ENCODE data around the gene GPRIN3.
"Not testable (repeated sequence)": the region's sequence is repeated elsewhere in the genome, so short reads cannot be mapped to it uniquely, and the experiment has no call there.

The GPRIN3 gene

DNA sequence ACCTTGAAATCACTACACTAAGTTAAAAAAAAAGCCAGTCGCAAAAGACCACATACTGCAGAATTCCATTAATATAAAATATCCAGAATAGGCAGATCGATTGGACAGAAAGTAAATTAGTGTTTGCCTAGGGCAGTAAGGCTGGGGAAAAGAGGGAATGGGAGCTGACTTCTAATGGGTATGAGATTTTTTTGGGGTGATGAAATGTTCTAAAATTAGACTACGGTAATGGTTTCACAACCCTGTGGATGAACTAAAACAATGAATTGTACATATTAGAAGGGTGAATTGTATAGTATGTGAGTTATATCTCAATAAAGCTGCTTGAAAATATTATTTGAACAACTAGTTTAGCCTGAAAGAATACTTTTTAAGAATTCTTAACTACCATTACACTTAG lies 6.7 kb upstream of the GPRIN3 start:
- FAIRE-seq, result no peak
- DNase-seq (ENCODE audit: insufficient read length, low spot score), result no peak

DNA sequence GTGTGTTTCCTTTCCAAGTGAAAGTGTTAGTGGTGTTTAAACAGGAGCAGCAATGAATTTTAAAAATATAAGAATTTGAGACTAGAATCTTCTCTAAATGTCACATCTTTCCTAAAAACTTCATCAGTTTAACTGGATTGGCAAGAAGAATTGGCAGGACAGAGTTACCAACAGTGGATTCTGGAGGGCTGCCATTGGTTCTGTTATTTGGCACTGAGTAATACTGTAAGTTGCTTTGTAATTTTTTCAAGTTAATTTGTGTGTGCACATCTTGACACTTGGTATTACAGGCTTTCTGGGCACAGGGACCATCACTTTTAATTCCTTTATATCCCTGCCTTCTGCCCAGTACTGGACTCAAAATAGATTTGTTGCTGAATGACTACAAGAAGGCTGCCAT lies 4.5 kb upstream of the GPRIN3 start:
- no peak for FAIRE-seq
- no peak for DNase-seq (ENCODE audit: insufficient read length, low spot score)

DNA sequence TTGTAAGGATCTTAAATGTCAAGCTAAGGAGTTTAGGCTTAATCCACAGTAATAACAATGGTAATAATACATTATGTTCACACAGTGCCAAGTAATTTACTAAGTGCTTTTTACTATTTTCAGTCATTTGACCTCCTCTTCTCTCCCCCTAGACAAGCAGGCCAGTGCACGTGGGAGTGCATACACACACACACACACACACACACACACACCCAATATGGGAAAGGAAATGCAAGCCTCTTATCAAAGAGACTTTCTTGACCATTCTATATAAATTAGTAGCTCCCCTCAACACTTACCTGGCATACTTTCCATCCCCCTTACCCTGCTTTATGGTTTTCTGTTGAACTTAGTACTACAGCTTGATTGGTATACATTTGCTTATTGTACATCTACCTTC lies 3.8 kb upstream of the GPRIN3 start:
- DNase-seq (ENCODE audit: insufficient read length, low spot score), result no peak
- no peak for FAIRE-seq

DNA sequence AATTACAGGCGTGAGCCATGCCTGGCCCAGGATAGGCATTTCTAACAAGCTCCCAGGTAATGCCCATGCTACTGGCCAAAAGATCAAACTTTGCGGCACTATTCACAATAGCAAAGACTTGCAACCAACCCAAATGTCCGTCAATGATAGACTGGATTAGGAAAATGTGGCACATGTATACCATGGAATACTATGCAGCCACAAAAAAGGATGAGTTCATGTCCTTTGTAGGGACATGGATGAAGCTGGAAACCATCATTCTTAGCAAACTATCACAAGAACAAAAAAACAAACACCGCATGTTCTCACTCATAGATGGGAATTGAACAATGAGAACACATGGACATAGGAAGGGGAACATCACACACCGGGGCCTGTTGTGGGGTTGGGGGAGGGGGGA lies 1.6 kb upstream of the GPRIN3 start:
- FAIRE-seq; DNase-seq (ENCODE audit: insufficient read length, low spot score): not testable (repeated sequence)

DNA sequence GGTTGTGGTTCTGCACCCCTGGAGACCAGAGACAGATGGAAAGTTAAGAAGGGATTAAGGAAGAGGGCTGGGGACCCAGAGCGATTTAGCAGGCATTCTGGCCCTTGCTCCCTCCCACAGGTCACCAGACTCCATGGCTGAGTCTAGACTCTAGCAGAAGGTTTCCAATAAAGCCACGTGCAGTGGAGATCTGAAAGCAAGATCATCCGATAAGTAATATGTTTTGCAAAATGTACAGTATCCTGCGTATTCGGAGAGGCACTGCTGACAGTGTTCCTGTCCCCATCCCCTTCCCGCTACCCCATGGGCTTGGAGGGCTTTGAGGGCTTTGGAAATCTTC lies 531 bp upstream of the GPRIN3 start:
- DNase-seq (ENCODE audit: insufficient read length, low spot score), result no peak
- no peak for FAIRE-seq

DNA sequence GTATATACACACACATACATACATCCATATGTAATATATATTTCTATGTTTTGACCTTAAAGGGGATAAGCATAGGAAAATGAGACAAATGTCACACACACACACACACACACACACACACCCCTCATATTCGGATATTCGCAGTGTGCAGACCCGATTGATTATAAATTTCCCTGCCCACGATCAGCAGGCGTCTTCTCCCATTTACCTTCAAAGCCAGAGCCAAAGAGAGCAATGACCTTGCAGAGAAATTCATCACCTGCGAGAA lies 488 bp downstream of the GPRIN3 start:
- DNase-seq (ENCODE audit: insufficient read length, low spot score) (no peak), FAIRE-seq (no peak)

DNA sequence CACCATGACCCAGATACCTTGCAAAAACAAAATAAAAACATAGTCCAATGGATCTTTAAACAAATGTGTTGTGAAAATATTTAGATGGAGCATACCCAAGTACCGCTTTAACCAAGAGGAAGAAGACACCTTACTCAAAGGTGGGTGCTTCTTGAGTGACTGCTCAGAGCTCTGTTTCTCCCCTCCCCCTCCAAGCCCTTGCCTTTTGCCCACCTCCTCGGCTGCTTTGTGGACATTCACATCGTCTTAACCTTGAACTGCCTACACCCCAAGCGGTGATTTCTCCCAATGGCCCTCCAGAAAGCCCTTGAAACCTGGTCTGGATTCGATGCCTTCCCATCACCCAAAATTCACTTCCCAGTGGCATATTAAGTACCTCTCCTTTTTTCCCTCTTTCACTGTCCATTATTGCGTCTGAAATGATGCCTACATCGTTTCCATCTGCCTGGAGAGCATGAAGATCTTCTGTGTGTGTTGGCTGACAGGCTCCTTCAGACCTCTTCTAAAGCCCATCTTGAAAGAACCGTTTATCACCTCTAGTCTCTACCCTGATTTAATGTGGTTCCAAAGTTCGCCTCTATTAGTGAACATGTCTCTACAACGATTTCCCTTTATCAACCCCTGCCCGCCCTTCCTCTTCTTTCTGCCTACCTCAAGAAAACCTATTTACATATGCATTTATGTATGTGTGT lies 968 bp downstream of the GPRIN3 start:
- no peak for FAIRE-seq
- DNase-seq (ENCODE audit: insufficient read length, low spot score), result no peak

DNA sequence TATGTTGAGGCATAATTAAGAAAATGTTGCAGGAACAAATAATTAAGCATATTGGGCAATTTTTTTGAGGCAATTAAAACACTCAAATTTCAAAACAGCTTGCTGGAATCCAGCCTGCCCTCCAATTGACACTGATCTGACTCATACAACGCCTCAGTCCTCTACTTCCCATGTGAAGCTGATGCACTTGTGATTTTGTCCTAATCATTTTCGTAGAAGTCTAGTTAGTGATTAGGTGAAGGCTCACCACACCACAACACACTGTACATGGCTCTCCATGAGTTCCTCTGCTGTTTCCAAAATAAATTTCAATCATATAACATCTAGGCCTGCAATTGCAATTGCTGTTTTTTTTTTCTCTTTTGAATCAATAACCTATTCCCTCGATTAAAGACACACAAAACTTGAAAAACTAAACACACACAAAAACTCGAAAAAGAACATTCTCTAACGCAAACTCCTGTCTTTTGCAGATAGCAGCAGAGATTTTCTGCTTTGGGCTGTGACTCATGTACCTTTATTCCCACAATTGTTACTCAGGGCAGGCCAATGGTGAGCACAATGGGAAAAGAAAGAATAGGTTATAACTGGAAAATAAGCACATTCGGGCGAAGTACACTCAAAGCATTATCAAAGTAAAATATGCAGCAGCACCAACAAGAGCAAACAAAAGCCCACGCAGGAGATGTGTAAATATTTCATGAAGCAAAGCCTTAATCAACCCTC lies 1.7 kb downstream of the GPRIN3 start:
- DNase-seq (ENCODE audit: insufficient read length, low spot score), result no peak
- FAIRE-seq, result no peak

DNA sequence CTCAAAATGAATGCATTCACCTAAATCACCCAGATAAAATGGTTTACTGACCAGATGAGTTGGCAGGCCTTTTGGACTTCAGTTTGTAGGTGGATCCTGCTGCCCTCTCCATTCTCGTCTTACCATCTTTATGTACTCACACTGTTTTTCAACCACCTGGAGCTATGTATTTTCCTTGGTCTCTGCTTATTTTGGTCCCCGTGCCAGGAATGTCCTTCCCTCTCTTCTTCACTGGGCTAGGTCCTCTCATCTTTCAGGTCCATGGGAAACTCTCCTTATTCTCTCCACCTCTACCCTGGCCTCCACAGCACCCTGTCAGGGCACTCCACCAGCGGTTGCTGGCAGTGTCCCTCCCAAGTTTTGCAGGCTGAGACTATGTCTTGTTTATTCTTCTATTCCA lies 2.6 kb downstream of the GPRIN3 start:
- no peak for DNase-seq (ENCODE audit: insufficient read length, low spot score)
- FAIRE-seq, result no peak

DNA sequence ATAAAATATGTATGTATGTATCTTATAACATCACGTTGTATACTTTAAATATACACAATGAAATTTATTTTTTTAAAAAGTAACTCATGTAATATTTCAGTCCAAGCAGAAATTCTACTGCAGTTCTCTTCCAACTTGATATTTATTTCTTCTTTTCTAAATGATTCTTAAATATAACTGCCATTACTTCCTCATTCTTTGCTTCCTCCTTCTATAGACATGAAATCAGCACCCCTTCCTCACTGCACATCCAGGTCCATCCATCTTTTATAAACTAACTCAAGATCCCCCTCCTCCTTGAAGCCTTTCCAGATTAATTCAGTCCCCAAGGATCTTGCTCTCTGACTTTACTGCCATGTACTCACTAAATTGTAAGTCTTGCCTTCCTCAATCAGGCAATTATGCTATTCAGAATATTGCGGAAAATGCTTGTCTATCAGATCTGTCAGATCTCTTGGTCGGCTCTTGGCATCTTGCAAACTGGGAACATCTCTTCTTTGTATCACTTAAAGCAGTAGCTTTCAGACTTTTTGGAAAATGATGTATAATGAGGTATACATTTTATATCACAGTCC lies 3.7 kb downstream of the GPRIN3 start:
- DNase-seq (ENCODE audit: insufficient read length, low spot score) (no peak), FAIRE-seq (no peak)

DNA sequence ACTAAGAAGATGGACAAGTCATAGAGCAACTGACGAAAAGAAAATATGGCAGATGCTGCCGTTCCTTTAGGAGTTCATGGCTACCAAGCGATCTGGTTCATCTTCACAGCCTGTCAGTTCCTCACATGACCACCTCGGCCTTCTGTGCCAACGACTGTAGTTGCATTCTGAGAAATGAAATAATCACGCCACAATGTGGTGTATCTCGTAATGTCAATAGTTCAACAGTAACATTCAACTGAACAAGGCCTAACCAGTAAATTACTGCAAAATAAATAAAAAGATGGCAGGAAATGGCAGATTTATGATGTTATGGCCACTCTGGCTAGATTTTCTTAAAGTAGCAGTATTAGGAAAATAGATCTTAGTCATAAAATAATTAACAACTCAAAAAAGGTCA lies 4.4 kb downstream of the GPRIN3 start:
- no peak for FAIRE-seq

DNA sequence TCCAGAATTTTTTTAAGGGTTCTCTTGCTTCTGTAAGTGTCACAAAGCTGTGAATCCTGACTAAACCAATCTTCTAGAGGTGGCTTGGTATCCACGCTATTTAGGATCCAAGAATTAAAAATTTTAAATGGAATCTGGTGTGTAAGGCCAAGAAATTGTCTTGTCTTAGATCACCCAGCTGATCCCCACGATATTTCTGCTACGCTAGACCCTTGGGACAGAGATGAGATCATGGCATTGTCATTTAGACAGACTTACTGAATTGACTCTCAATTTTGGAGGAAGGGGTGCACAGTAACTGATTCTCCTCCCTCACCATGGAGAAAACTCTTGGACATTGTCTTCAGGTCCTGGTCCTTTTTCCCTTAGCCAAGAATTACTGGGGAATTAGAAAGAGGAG lies 5.7 kb downstream of the GPRIN3 start:
- no peak for FAIRE-seq
- no peak for DNase-seq (ENCODE audit: insufficient read length, low spot score)

More for the DNA sequence above, 4.4 kb downstream of the GPRIN3 start:
- DNase-seq (ENCODE audit: insufficient read length, low spot score), result no peak

DNA sequence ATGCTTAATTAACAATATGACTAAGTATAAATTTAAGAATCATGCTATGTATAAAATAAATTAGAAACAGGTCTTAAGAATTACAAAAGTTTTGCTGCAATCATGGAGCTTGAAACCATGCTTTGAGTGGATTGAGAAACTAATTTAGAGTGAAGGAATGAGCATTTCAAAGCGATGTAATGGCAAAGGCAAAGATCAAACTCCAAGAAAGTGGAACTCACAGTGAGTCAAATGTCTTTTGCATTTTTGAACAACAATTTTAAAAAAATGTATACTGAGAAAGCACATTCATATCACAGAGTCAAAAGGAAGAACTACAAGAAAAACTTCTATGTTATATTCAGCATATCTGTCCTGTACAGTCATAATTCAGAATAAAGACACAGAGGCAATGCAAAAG lies 6.6 kb downstream of the GPRIN3 start:
- DNase-seq (ENCODE audit: insufficient read length, low spot score) (no peak), FAIRE-seq (no peak)

DNA sequence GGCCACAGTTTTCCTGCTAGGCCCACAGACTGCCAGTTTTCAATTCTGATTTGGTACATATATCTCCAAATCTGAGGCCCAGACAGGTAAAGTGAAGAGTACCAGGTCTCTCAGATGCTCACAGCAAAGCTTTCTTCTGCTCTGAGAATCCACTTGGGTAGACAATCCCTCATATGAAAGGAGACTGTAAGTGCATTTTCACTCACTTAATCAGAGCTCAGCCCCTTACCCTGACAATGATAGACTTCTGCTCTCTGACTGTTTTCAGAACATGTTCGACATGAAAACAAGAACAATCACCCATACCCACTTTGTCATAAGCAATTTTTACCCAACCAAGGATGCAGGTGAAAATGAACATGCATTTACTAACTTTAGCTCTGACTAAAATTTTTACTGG lies 7.1 kb downstream of the GPRIN3 start:
- no peak for DNase-seq (ENCODE audit: insufficient read length, low spot score)
- FAIRE-seq, result no peak

DNA sequence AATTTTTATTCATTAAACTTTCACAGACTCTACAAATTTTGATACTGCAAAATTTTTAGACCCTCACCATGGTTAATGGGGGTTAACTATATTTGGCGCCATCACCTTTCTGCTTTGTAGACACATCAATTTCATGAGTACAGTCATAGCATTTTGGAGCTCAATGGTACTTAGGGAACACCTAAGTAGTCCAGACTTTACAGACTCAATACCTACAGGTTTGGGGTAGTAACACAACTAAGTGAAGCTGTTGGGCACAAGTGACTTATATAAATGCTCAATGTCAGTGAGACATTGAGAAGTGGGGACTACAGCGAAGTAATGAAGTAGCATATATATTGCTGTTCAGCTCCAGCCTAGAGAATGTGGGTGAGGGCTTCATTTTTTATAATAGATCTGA lies 7.5 kb downstream of the GPRIN3 start:
- no peak for FAIRE-seq

DNA sequence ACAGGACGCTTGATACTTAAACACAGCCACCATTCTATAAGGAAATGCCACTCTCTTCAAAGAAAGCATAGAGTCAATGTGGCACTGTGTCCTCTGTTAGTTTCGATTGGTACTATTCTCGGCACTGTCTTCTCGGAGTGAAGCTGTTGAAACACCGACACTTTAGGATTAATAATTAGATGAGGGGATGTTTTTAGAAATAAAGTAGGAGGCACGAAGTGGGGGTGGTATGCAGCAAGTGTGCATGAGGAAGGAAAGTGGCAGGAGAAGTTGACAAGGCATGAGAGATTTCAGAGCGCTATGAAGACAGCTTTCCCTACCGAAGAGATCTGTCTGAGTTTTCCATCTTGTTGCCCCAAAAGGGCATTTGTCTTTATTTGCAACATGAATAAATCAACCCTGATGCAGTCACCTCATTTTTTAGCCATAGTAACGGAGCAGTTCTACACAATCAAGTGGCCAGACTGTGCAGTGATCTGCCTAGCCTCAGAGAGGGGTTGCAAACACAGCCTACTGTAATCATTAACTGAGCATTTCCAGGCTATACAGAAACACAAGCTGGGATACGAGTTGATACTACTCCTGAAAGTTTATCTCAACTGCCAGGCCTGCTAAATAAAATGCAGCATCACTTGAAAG lies 8.3 kb downstream of the GPRIN3 start:
- FAIRE-seq (no peak), DNase-seq (ENCODE audit: insufficient read length, low spot score) (no peak)

More for the DNA sequence above, 7.5 kb downstream of the GPRIN3 start:
- DNase-seq (ENCODE audit: insufficient read length, low spot score), result no peak

DNA sequence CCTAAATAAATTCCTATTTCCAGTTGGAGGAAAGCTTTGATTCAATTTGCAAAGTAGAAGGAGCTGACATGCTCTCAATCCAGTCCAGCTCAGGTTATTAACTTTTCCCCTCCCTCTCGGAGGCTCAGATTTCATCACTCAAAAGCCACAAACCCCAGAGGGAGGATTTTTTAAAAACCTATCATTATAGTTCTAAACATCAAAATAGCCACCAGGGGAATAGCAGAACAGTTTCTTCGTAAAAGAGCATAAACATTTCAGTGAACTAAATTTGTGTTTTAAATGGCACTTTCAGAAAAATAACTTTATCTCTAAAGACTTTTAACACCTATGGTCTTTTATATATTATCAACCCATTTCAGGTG lies 8.8 kb downstream of the GPRIN3 start:
- FAIRE-seq (no peak), DNase-seq (ENCODE audit: insufficient read length, low spot score) (no peak)

DNA sequence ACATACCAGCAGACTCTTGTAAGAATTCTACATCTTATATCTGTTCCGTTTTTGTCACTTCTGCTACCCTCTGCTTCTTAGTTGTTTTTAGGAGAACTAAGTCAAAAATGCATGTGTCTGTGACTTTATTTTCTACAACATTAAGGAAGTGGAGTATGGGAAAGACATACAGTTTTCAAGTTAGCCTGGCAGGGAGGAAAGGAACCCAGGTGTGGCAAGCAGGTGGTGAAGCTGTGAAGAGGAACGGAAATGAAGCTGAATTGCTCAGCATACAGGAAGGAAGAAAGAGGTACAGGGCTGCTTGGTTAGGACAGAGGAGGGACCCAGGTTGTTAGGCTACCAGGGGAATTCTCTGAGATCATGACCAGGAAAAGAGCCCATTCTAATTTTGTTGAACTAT lies 9.4 kb downstream of the GPRIN3 start:
- DNase-seq (ENCODE audit: insufficient read length, low spot score) (no peak), FAIRE-seq (no peak)

DNA sequence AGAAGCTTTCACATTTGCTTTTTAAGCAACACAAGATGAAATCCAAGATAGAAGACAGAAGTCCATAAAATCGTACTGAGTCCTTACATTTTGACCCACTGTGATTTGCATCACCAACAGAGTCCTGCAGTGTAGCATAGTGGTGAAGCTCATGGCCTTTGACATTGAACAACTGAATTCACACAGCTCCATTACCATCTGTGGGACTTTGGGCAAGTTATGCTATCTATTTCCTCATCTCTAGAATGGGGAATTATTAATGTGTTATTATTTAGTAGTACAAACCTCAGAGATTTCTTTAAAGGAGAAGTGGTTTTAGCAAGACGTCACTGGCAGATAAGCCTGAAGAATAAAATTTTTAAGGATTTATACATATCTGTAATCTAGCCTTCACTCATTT lies 10.7 kb downstream of the GPRIN3 start:
- FAIRE-seq, result no peak
- DNase-seq (ENCODE audit: insufficient read length, low spot score), result no peak

DNA sequence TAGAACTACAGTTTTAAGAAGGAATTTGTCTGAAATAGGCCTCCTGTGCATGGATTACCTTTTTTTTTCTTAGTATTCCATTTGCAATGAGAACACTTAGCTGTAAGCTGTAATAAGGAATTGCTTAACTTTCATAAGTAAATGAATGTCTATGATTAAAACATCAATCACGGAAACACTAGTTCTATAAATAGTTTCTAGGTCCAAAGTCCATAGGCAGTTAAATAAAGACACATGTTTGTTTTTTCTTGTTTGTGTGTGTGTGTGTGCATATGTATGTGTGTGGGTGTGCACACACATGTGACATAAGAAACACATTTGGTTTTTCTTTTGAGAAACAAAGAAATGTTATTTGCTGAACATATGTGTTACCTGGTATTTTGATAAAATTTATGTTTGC lies 11.2 kb downstream of the GPRIN3 start:
- DNase-seq (ENCODE audit: insufficient read length, low spot score) (no peak), FAIRE-seq (no peak)

DNA sequence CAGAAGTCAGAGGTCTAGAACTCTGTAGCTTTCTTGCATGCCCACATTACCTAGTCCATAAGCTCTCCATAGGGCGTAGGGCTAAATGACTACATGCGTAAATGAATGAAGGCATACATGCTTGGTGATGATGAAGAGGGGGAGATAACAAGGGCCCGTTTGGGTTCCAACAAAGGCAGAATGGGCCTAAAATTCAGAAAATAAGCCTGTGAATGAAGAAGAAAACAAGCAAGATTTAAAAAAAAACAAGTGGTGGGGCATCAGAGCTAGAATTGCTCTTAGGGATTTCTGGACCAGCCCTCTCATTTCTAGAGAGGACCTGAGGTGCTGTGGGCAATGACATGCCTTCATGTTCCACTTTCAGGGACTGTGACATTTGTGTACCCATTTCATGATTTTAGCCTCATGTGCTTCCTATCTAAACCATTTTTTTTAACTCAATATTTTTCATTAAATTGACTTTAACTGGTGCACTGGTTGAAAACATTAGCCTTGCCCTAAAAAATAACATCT lies 12.1 kb downstream of the GPRIN3 start:
- FAIRE-seq, result no peak
- no peak for DNase-seq (ENCODE audit: insufficient read length, low spot score)
